Erythroblast (primary cell): ENCODE measurements around the gene FAM161A.

ENCODE experiments used
- GATA1 ChIP-seq: IDR thresholded peaks from 2 replicates; pipeline ENCODE4 v1.6.1; 2011; ENCODE audit warnings: low read depth, mild to moderate bottlenecking, control low read depth, low read length, moderate library complexity
- POLR2A ChIP-seq: IDR thresholded peaks from 2 replicates; pipeline ENCODE4 v1.6.1; 2011; ENCODE audit warnings: mild to moderate bottlenecking, low read length

DNA sequence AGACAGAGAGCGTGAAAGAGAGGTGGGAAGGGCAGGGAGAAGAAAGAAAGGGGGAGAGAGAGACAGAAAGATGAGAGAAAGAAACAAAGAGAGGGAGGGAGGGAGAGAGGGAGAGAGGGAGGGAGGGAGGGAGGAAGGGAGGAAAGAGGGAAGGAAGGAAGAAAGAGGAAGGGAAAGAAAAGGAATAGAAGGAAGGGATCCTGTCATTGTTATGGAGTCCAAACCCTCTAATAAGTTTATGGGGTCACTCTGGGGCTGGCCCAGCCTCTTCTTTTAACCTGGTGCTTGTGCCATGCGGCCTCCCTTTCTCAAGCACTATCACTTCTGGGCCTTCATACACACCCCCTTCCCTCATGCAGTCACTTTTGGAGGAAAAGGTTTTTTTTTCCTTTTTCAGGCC lies 58.5 kb downstream of the FAM161A start:
- TF ChIP-seq POLR2A (no peak), GATA1 (no peak)
